Coronary artery (tissue), 2 donors: Measurements from ENCODE around the gene OR4F6.

Experiments
- DNase-seq: peaks from one replicate; pipeline ENCODE4 v3.0.0-alpha.2; 2017; ENCODE audit warnings: low spot score
- H3K27ac ChIP-seq, 2 donors: fragments of 200-600 bp; sonication (generic); one replicate each; pipeline ENCODE4 v1.5.1; 2016 to 2019
- H3K4me3 ChIP-seq: fragments of 200-600 bp; sonication (generic); 2 replicates; pipeline ENCODE4 v1.5.1; 2016; ENCODE audit warnings: mild to moderate bottlenecking, moderate library complexity
- TF ChIP-seq, protein P1 (sequence below): fragments of 200-600 bp; sonication (generic); IDR thresholded peaks from one replicate; pipeline ENCODE4 v1.5.1; 2019; ENCODE audit warnings: antibody characterized with exemption

Gene OR4F6

DNA sequence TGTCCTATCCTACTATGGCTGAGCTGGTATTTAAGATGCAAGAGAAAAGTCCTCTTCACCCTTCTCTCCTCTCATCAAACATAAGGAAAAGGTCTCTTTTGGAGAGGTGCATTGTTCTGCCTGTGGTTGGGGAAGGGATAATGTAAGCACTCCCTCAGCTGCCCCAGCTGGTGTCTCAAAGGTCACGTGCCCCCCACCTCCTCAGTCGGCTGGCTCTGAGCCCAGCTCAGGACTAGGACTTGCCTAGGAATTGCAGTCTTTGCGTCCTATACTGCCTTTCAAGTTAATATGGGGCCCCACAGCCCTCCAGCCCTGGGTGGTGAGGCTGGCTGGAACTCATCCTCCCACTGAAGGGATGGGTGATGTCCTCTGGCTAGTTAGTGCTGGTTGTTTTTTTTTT lies 38.3 kb downstream of the OR4F6 start:
- Histone ChIP-seq H3K4me3 (no peak overlapping the region), H3K27ac (no peak overlapping the region)
- TF ChIP-seq, protein P1, sequence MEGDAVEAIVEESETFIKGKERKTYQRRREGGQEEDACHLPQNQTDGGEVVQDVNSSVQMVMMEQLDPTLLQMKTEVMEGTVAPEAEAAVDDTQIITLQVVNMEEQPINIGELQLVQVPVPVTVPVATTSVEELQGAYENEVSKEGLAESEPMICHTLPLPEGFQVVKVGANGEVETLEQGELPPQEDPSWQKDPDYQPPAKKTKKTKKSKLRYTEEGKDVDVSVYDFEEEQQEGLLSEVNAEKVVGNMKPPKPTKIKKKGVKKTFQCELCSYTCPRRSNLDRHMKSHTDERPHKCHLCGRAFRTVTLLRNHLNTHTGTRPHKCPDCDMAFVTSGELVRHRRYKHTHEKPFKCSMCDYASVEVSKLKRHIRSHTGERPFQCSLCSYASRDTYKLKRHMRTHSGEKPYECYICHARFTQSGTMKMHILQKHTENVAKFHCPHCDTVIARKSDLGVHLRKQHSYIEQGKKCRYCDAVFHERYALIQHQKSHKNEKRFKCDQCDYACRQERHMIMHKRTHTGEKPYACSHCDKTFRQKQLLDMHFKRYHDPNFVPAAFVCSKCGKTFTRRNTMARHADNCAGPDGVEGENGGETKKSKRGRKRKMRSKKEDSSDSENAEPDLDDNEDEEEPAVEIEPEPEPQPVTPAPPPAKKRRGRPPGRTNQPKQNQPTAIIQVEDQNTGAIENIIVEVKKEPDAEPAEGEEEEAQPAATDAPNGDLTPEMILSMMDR = no peak
- DNase-seq = no peak

DNA sequence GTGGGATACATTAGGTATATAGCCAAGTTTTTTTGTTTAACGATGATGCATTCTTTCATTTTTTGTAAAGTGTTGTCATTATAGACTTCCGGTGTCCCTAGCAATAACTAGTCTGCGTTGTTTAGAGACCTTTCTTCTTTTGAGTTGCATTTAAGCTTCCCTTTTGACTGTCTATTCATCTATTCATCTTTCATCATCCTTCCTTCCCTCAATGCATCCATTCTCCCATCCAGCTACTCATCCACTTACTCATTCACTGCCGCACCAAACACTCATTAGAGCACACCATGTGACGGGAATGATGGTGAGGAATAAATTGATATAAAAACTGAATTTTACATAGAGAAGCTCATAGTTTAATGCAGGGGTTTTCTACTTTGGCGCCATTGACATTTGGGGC lies 41.6 kb downstream of the OR4F6 start:
- DNase-seq = no peak
- H3K27ac ChIP-seq = no peak overlapping the region
- H3K4me3 ChIP-seq = no peak overlapping the region
- TF ChIP-seq, protein P1 = no peak

DNA sequence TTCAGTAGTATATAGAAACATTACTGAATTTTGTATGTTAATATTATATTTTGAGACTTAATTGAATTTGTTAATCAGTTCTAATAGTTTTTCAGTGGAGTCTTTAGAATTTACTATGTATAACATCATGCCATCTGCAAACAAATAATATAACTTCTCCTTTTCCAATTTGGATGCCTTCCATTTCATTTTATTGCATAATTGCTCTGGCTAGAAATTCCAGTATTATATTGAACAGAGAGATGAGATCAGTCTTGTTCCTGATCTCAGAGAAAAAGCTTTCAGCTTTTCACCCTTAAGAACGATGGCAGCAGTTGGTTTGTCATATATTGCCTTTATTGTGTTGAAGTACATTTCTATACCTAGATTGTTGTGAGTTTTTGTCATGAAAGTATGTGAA lies 49.0 kb downstream of the OR4F6 start:
- DNase-seq = no peak
- TF ChIP-seq, protein P1 = no peak
- Histone ChIP-seq H3K27ac (no peak overlapping the region), H3K4me3 (no peak overlapping the region)
